ENCODE results near the gene ABTB2.

ABTB2 gene

DNA sequence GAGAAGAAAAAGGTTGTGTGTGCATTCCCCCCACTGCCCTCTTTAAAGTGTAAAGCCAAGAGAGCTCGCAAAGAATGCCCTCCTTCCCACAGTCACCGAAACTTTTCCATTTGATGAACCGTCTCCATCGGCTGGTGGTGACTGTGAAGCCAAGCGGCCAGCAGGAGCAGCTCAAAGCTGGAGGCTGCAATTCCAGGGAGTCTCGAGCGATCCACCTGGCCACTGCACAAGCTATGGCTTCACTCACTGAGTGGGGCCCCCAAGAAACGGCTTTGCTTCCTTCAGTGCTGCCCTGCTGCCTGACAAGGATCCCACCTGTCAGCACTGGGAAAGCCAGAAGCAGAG is 117.7 kb downstream of the ABTB2 start:
- TF ChIP-seq JUND (IDR thresholded peaks at IDR 0.05; ENCODE audit: low read depth), result no peak
- DNase-seq (ENCODE audit: low read depth in 1 of 2, low spot score in 1 of 2), result no peak
- in situ Hi-C loops (cut with HindIII; ENCODE audit: low pct_unique_long_range_greater_than_20kb, low sequenced_read_pairs), result no loop called here

DNA sequence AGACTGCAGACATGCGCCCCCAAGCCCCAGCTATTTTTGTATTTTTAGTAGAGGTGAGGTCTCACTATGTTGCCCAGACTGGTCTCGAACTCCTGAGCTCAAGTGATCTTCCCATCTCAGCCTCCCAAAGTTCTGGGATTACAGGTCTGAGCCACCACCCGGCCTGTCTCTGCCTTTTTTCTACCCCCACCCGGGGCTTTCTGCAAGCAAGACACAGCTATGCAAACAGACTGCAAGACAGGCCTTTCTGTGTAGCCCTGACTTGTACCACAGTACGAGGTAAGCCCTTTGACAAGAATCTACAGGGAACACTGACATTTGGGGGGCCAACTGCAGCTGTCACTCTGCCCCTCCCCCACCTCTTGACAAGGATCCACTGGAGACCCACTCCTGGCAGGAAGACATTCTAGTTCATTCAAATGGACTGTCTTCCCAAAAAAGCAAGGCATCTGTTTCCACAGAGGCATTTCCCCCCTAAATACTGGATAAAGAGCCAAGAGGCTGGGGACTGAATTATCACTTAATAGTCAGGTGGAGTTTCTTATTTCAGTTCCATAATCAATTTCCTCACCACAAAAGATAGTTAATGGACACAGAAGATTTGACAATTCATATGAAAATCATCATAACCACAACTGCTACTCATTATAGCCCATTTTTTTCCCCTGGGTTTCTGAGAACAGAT is 118.2 kb downstream of the ABTB2 start:
- TF ChIP-seq JUND (IDR thresholded peaks at IDR 0.05; ENCODE audit: low read depth), result no peak
- in situ Hi-C loops (cut with HindIII; ENCODE audit: low pct_unique_long_range_greater_than_20kb, low sequenced_read_pairs), result no loop called here
- no peak for DNase-seq (ENCODE audit: low read depth in 1 of 2, low spot score in 1 of 2)

DNA sequence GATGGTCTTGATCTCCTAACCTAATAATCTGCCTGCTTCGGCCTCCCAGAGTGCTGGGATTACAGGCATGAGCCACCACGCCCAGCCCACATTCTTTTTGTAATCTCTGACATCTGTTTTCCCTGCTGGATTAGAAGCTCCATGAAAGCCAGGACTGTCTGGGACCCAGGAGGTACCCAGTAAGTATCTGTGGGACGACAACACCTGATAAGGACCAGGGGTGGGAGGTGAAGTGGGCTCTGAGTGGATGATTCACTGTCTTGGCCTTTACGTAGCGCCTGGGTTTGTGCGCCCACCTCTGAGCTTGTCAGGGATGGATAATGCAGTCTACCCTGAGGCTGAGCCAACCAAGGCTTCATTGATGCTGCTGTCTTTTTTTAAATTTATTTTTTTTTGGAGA is 118.8 kb downstream of the ABTB2 start:
- no peak for DNase-seq (ENCODE audit: low read depth in 1 of 2, low spot score in 1 of 2)
- TF ChIP-seq JUND (IDR thresholded peaks at IDR 0.05; ENCODE audit: low read depth), result no peak
- in situ Hi-C loops (cut with HindIII; ENCODE audit: low pct_unique_long_range_greater_than_20kb, low sequenced_read_pairs), result no loop called here

DNA sequence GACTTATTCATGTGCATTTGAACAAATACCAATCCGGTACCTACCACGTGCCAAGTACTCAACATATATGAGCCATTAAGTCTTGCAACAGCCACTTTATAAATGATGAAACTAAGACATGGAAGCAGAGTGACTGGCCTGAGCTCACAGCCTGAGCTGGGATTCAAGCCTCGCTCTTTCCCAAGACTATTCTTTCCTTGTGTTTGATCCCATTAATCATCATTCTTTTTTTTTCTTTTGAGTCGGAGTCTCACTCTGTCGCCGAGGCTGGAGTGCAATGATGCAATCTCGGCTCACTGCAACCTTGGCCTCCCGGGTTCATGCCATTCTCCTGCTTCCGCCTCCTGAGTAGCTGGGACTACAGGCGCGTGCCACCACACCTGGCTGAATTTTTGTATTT is 119.3 kb downstream of the ABTB2 start:
- in situ Hi-C loops (cut with HindIII; ENCODE audit: low pct_unique_long_range_greater_than_20kb, low sequenced_read_pairs), result no loop called here
- no peak for DNase-seq (ENCODE audit: low read depth in 1 of 2, low spot score in 1 of 2)
- no peak for TF ChIP-seq JUND (IDR thresholded peaks at IDR 0.05; ENCODE audit: low read depth)

DNA sequence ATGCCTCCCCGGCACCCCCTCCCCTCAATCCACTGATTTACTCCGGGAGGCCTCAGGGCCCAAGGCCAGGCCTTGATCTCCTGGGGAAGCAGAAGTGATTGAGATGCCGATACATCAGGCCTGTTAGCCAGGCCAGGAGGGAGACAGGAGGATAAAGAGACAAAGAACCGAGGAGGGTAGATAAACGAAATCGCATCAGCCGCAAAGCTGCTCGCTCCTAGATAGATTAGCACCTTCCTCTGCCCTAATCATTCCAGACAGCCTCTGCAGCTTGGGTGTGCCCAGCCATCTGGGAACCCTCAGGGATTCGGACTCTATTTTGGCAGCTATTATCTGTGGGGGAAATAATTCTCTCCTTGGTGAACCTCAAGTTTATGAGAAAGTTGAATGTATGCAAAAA is 121.2 kb downstream of the ABTB2 start:
- DNase-seq (ENCODE audit: low read depth in 1 of 2, low spot score in 1 of 2), result no peak
- in situ Hi-C loops (cut with HindIII; ENCODE audit: low pct_unique_long_range_greater_than_20kb, low sequenced_read_pairs), result no loop called here
- no peak for TF ChIP-seq JUND (IDR thresholded peaks at IDR 0.05; ENCODE audit: low read depth)

DNA sequence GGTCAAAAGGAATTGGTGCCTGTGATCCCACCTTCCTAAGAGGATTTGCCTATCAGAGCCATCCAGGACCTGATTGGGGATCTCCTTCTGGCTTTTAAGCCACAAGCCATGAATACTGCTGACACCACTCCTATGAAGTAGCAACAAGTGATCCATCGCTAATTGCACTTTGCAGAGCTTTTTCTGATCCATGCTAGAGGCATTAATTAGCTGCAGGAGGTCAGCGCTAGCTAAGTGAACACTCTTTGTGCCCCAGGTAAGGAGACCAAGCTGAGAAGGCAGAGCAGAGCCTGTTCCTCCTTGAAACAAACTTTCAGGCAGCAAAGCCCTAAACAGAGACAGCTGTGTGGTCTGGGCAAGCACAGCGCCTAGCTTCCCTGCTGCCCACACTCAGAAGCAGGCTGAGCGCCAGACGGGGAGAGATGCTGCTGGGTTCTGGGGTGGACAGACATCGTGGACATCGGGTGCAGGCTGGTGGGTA is 122.2 kb downstream of the ABTB2 start:
- in situ Hi-C loops (cut with HindIII; ENCODE audit: low pct_unique_long_range_greater_than_20kb, low sequenced_read_pairs), result no loop called here
- no peak for TF ChIP-seq JUND (IDR thresholded peaks at IDR 0.05; ENCODE audit: low read depth)
- DNase-seq (ENCODE audit: low read depth in 1 of 2, low spot score in 1 of 2), result no peak

DNA sequence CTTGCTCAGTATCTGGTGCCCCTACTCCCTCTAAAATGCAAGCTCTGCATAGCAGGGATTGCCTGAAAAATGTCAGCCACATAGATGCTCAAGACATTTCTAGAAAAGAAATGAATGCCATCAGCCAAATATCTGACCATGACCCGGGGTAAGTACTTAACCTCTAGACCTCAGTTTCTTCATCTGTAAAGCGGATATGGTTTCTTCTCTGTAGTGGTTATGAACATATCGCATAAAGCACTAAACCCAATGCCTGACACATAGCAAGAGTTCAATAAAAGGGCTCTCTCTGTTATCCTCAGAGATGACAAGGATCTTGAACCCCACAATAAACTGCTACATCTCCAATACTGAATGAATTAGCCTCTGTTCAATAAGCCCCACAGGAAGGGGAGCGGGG is 122.6 kb downstream of the ABTB2 start:
- TF ChIP-seq JUND (IDR thresholded peaks at IDR 0.05; ENCODE audit: low read depth), result no peak
- in situ Hi-C loops (cut with HindIII; ENCODE audit: low pct_unique_long_range_greater_than_20kb, low sequenced_read_pairs), result no loop called here
- DNase-seq (ENCODE audit: low read depth in 1 of 2, low spot score in 1 of 2), result no peak

DNA sequence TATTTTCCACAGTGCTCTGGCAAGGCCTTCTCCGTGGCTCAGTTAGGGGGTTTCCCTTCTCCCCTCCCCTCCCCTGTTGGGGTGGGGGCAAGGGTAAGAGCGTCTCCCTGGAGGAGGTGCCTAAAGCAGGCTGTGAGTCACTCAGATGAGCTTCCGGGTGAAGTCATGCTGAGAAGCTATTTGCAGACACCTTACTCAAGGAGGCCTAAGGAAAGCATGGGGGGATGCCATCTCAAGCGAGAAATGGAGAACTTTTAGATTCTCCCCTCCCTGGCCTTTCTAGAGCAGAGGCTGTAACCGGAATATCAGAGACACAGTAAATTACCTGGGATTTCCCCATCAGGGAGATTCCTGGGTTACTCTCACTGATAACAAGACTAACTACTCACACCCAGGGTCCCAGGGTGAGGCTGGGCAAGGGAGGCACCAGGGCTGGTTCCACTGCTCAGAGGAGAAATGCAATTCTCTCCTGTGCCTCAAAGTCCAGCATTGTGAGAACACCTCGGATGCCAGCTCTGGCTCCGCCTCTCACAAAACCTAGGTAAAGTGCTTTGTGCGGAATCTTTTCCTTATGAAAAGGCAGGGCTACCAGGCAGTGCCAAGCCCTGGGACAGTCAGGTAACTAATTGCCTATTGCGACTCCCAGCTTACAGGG is 123.6 kb downstream of the ABTB2 start:
- peak in 1 of 2 experiments; percentile 50 for DNase-seq (ENCODE audit: low read depth in 1 of 2, low spot score in 1 of 2)
- in situ Hi-C loops (cut with HindIII; ENCODE audit: low pct_unique_long_range_greater_than_20kb, low sequenced_read_pairs), result no loop called here
- TF ChIP-seq JUND (IDR thresholded peaks at IDR 0.05; ENCODE audit: low read depth), result no peak

DNA sequence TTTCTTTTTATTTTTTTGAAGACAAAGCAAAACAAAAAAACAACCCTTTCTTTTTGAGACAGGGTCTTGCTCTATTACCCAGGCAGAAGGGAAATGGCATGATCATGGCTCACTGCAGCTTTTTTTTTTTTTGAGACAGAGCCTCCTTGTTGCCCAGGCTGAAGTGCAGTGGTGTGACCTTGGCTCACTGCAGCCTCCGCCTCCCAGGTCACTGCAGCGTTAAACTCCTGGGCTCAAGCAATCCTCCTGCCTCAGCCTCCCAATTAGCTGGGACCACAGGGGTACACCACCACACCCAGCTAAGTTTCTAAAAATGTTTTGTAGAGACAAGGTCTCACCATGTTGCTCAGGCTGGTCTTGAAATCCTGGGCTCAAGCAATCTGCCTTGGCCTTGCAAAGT is 124.6 kb downstream of the ABTB2 start:
- TF ChIP-seq JUND (IDR thresholded peaks at IDR 0.05; ENCODE audit: low read depth), result no peak
- in situ Hi-C loops (cut with HindIII; ENCODE audit: low pct_unique_long_range_greater_than_20kb, low sequenced_read_pairs), result no loop called here
- no peak for DNase-seq (ENCODE audit: low read depth in 1 of 2, low spot score in 1 of 2)

DNA sequence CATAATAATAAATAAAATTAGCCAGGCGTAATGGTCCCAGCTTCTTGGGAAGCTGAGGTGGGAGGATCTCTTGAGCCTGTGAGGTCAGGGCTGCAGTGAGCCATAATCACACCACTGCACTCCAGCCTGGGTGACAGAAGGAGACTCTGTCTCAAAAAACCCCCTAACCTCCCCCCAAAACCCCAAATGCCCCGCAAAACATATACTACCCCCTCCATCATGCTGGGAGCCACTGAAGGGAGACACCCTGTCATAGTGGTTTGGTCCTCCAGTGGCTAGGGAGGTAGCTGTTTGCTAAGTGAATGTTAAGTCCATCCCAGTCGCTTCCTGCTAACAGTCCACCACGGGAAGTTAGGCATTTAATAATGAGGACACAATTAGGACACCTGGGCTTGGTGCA is 125.0 kb downstream of the ABTB2 start:
- no peak for TF ChIP-seq JUND (IDR thresholded peaks at IDR 0.05; ENCODE audit: low read depth)
- no peak for DNase-seq (ENCODE audit: low read depth in 1 of 2, low spot score in 1 of 2)
- in situ Hi-C loops (cut with HindIII; ENCODE audit: low pct_unique_long_range_greater_than_20kb, low sequenced_read_pairs), result no loop called here

DNA sequence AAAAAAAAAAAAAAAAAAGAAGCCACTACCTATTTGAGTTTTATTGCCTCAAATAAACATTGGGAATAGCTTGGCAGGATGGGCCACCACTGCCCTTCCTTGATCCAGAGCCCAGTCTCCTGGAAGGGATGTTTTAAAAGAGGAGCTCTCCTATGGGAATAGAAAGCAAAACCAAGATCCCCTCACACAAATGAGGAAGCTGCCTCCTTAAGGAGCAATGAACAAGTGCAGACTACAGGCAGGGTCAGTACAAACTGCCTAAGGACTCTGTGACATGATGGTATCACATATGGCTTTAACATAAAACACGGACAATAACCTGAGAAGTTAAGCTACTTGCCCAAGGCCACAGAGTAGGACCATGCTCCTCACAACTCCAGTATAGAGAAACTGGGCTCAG is 131.6 kb downstream of the ABTB2 start:
- peak in 1 of 2 experiments; percentile 50 for DNase-seq (ENCODE audit: low read depth in 1 of 2, low spot score in 1 of 2)
- TF ChIP-seq JUND (IDR thresholded peaks at IDR 0.05; ENCODE audit: low read depth), result no peak
- in situ Hi-C loops (cut with HindIII; ENCODE audit: low pct_unique_long_range_greater_than_20kb, low sequenced_read_pairs), result no loop called here

DNA sequence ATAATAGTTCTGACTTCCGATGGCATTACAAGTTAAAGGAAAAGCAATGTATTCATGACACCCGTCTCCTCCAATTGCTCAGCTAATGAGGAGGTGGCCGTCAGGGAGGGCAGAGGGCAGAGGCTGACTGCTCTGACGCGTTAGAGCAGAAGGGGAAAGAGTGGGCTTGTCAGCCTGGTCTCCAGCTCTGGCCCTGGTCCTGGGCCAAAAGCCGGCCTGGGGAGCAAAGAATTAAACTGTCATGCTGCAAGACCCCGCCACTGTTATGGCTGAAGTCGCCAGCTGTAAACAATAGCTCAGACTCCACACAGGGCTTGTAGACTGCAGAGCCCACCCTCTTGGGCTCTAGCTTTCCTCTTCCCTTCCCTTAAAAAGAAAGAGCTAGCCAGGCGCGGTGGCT is 132.7 kb downstream of the ABTB2 start:
- in situ Hi-C loops (cut with HindIII; ENCODE audit: low pct_unique_long_range_greater_than_20kb, low sequenced_read_pairs), result no loop called here
- DNase-seq (ENCODE audit: low read depth in 1 of 2, low spot score in 1 of 2), result no peak
- no peak for TF ChIP-seq JUND (IDR thresholded peaks at IDR 0.05; ENCODE audit: low read depth)

DNA sequence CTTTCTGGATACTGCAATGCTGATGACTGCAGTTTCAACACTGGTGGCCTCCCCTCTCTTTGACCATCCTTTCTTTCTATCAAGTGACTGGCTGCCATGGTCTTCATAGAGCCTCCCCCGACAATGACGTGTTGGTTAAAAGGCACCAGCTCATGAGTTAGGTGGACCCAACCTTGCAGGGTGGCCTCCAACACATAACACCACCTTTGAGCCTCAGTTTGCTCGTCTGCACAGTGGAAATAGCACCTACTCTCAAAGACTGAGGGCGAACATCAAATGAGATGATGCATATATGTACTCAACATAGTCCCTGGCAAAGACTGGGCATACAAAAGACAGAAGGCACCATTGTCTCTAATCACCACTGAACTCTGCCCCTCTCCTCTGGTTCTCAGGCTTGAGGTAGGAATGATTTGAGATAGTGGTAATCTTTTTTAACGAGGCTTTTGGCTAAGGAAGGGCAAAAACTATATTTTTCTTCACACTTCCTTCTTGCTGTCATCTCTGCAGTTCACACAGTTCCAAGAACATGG is 133.3 kb downstream of the ABTB2 start:
- TF ChIP-seq JUND (IDR thresholded peaks at IDR 0.05; ENCODE audit: low read depth), result no peak
- in situ Hi-C loops (cut with HindIII; ENCODE audit: low pct_unique_long_range_greater_than_20kb, low sequenced_read_pairs), result no loop called here
- no peak for DNase-seq (ENCODE audit: low read depth in 1 of 2, low spot score in 1 of 2)
